Thyroid gland (tissue), 4 donors: Measurements from ENCODE around the gene TUBB. TPM values are rescaled to one million over a fixed set of nuclear protein-coding genes. Genes with fewer than 3 reads are reported as not detected.

ENCODE experiments used
- DNase-seq, 2 donors: peaks; one replicate each; pipeline ENCODE4 v3.0.0-alpha.2; 2019
- H3K27ac ChIP-seq, 3 donors: fragments of 200-600 bp; sonication (generic); 1 replicate in 2 of 3; 2 replicates in 1 of 3; pipeline ENCODE4 v1.5.1; 2016 to 2019; ENCODE audit warnings: mild to moderate bottlenecking in 1 of 3, moderate library complexity in 1 of 3
- H3K27me3 ChIP-seq: fragments of 200-600 bp; sonication (generic); one replicate; pipeline ENCODE4 v1.5.1; 2019
- H3K36me3 ChIP-seq, 2 donors: fragments of 200-600 bp; sonication (generic); one replicate each; pipeline ENCODE4 v1.5.1; 2016 to 2019
- H3K4me1 ChIP-seq, 2 donors: fragments of 200-600 bp; sonication (generic); one replicate each; pipeline ENCODE4 v1.5.1; 2017 to 2019
- H3K4me3 ChIP-seq, 3 donors: fragments of 200-600 bp; sonication (generic); replicated peaks in 1 of 3; 1 replicate in 2 of 3; 2 replicates in 1 of 3; pipeline ENCODE4 v1.5.1; 2016; ENCODE audit warnings: mild to moderate bottlenecking in 1 of 3
- H3K9me3 ChIP-seq: fragments of 200-600 bp; sonication (generic); one replicate; pipeline ENCODE4 v1.5.1; 2017
- CTCF ChIP-seq, 6 experiments: fragments of 200-600 bp in 3 of 6; fragments of 450-650 bp in 3 of 6; sonication (generic) in 3 of 6; IDR thresholded peaks; one replicate each; pipeline ENCODE4 v1.5.1; 2016 to 2019; ENCODE audit warnings: antibody characterized with exemption in 6 of 6, mild to moderate bottlenecking in 2 of 6, inconsistent platforms in 1 of 6, moderate library complexity in 1 of 6
- POLR2A ChIP-seq, 2 donors: fragments of 450-650 bp; IDR thresholded peaks; one replicate each; pipeline ENCODE4 v1.6.1; 2017; ENCODE audit warnings: antibody characterized with exemption in 2 of 2, mild to moderate bottlenecking in 2 of 2, moderate library complexity in 1 of 2
- WGBS, 2 donors: methylation state at CpG; one replicate each; pipeline ENCODE4 v1.1.5; 2017; 5-methylcytosine and 5-hydroxymethylcytosine counted together
- intact Hi-C: fragments of 100-400 bp; cut with DNase I; formaldehyde crosslinking; loops from one replicate; pipeline ENCODE4 v1.15.1; 2023
- total RNA-seq, 4 donors: library from RNA; depleted of rRNA; stranded (reverse); fragments of >200 nt; gene quantifications; one replicate each; pipeline ENCODE4 v1.2.3, GENCODE V29; 2016

TUBB gene
- total RNA-seq, 4 donors from 2014 or later = 162 to 441 (median 269) TPM

DNA sequence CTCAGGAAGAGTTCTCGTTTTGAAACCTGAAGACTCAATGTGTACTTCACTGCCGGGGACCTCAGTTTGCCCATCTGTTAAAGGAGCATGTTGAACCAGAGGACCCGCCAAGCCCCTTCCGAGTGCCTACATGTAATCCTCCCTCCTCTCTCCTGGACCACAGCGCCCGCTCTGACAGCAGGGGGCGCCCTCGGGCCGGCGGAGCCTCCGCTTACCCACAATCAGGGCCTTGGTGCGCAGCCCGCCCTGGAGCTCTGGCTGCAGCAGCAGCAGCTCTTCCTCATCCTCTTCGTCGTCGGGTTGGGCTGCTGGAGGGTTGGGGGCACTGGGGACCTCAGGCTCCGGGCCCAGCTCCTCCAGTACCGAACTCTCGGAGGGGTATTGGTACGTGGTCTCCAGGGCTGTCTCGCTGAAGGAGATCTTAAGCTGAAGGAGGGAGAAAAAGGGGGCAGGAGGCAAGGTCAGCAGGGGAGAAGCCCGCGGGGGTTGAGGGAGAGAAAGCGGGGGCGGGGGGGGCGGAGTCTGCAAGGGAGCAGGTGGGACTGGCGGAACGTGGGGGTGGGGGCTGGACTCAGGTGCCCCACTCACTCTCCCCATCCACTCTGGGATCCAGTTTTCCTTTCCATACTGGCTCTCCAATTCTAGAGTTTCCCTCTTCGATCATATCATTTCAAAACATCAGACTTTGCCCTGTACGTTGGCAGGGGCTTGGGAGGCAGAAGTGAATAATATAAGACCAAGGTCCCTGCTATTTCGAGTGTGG, 41.0 kb upstream of the TUBB start:
- WGBS, 2 donors = 20 to 27% methylated on average over 12 to 30 of the region's 31 CpGs
- Histone ChIP-seq H3K27me3 (no peaks in the 10 kb centered on the region), H3K4me3 (no peak overlapping the region), H3K36me3 (peaks cover 16% of the 10 kb centered on the region in 2 donors), H3K27ac (peak overlapping the region in 2 of 3 donors; percentile 24 to 28), H3K9me3 (no peaks in the 10 kb centered on the region), H3K4me1 (peaks cover 4 to 36% of the 10 kb centered on the region in 2 donors)
- DNase-seq = peak; percentile 83 to 88
- intact Hi-C loops = loop anchor here (2.0 to 10.0 kb wide), 3 partner anchors 44 to 206 kb away; partner anchors contain the start of genes DDR1 and HLA-E
- TF ChIP-seq POLR2A (IDR thresholded peaks at IDR 0.05) = no peak
- TF ChIP-seq CTCF (IDR thresholded peaks at IDR 0.05) = peak; percentile 90 to 97 (median 94)

DNA sequence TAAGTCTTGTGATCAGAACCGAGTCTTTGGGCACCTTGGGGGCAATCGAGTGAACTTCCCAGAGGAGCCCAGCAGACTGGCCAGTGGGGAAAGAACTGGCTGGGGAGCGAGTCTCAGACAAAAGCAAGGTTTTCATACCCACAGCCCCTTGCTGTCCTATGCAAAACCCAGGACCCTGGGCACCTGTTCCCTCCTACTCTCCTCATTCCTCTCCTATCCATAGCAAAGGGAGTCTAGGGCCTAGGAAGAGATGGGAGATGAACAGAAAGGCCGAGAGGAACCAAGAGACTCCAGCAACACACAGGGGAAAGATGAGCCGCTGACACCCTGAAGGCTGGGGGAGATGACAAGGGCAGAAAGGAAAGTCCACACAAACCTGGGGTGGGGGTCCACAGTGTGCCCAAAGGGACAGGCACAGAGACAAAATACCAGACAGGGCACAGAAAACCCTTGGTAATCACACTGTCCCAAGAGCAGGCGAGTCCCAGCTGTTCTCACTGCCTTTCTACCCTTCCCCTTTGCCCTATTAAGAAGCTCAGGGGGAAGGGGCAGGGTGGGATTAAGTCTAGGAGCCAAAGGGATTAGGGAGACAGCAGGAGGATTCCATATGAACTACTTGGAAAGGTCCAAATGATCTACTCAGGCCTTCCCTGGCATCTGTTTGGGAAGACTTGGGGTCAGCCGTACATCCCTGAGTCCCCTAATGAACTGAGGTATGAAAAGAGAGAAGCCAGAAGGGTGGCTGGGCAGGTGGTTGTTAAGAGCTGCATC, 40.2 kb upstream of the TUBB start:
- Histone ChIP-seq H3K9me3 (no peaks in the 10 kb centered on the region), H3K4me1 (peaks cover 10 to 34% of the 10 kb centered on the region in 2 donors), H3K27ac (peak overlapping the region in 1 of 3 donors; percentile 28), H3K36me3 (peaks cover 16% of the 10 kb centered on the region in 2 donors), H3K27me3 (no peaks in the 10 kb centered on the region), H3K4me3 (no peak overlapping the region)
- TF ChIP-seq POLR2A (IDR thresholded peaks at IDR 0.05) = no peak
- TF ChIP-seq CTCF (IDR thresholded peaks at IDR 0.05) = no peak
- intact Hi-C loops = loop anchor here (2.0 to 10.0 kb wide), 3 partner anchors 43 to 205 kb away; partner anchors contain the start of genes DDR1 and HLA-E
- DNase-seq = no peak
- 70 to 86% methylated on average over 7 of the region's 7 CpGs for WGBS, 2 donors

- TF ChIP-seq CTCF (IDR thresholded peaks at IDR 0.05) (no peak), POLR2A (IDR thresholded peaks at IDR 0.05) (no peak)
- no peak for DNase-seq
- peak overlapping the region in 2 of 3 donors; percentile 93 to 98 for H3K27ac ChIP-seq
- intact Hi-C loops = no loop called here
- no peaks in the 10 kb centered on the region for H3K27me3 ChIP-seq
- no peak overlapping the region for H3K4me3 ChIP-seq
- H3K9me3 ChIP-seq = no peaks in the 10 kb centered on the region
- H3K36me3 ChIP-seq = peaks cover 6 to 9% of the 10 kb centered on the region in 2 donors
- WGBS, 2 donors = 61 to 75% methylated on average over 4 of the region's 4 CpGs
- H3K4me1 ChIP-seq = peaks cover 10 to 38% of the 10 kb centered on the region in 2 donors
Measured at GRCh38 chr6:30681766-30682142, 38.4 kb upstream of the TUBB start.

GRCh38 chr6:30682143-30683117, 37.7 kb upstream of the TUBB start:
- 52 to 55% methylated on average over 6 to 11 of the region's 11 CpGs for WGBS, 2 donors
- H3K27ac ChIP-seq = peak overlapping the region; percentile 60 to 98 (median 93)
- peaks cover 0 to 3% of the 10 kb centered on the region in 2 donors for H3K36me3 ChIP-seq
- H3K4me3 ChIP-seq = peak overlapping the region in 1 of 3 donors; percentile 81
- no peaks in the 10 kb centered on the region for H3K27me3 ChIP-seq
- DNase-seq = peak; percentile 56 to 61
- H3K4me1 ChIP-seq = peaks cover 11 to 38% of the 10 kb centered on the region in 2 donors
- H3K9me3 ChIP-seq = no peaks in the 10 kb centered on the region
- TF ChIP-seq POLR2A (IDR thresholded peaks at IDR 0.05) = peak in 1 of 2 donors; percentile 4
- no peak for TF ChIP-seq CTCF (IDR thresholded peaks at IDR 0.05)
- intact Hi-C loops = no loop called here
